ENCODE measurements around the gene CXCL6. TPM values are rescaled to one million over a fixed set of nuclear protein-coding genes. Genes with fewer than 3 reads are reported as not detected.

The CXCL6 gene
- total RNA-seq, 1 donor from 2014 or later, result 0.16 TPM

DNA sequence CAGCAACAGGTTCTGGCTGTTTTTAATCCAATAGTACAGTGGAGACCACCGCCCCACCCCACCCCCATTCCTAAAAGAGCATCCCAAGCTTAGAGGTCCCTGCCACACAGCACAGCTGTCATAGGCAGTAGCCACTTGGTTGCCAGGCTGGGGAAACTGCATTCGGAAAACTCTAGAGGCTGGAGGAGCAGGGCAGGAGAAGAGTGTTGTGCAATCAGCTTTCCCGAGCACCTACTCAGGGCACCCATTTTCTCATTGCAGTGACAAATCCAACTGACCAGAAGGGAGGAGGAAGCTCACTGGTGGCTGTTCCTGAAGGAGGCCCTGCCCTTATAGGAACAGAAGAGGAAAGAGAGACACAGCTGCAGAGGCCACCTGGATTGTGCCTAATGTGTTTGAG is 33.8 kb downstream of the CXCL6 start:
- DNase-seq (ENCODE audit: low spot score in 2 of 2, unreplicated experiment in 2 of 2), result no peak
- Mint-ChIP-seq H3K4me1 (peaks cover 17% of the 10 kb centered on the region), H3K36me3 (no peaks in the 10 kb centered on the region), H3K27ac (no peak overlapping the region), H3K4me3 (peak overlapping the region; percentile 73), H3K9me3 (no peaks in the 10 kb centered on the region), H3K27me3 (ENCODE audit: low read depth) (peaks cover 83% of the 10 kb centered on the region)
- TF ChIP-seq, protein P1, sequence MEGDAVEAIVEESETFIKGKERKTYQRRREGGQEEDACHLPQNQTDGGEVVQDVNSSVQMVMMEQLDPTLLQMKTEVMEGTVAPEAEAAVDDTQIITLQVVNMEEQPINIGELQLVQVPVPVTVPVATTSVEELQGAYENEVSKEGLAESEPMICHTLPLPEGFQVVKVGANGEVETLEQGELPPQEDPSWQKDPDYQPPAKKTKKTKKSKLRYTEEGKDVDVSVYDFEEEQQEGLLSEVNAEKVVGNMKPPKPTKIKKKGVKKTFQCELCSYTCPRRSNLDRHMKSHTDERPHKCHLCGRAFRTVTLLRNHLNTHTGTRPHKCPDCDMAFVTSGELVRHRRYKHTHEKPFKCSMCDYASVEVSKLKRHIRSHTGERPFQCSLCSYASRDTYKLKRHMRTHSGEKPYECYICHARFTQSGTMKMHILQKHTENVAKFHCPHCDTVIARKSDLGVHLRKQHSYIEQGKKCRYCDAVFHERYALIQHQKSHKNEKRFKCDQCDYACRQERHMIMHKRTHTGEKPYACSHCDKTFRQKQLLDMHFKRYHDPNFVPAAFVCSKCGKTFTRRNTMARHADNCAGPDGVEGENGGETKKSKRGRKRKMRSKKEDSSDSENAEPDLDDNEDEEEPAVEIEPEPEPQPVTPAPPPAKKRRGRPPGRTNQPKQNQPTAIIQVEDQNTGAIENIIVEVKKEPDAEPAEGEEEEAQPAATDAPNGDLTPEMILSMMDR (IDR thresholded peaks at IDR 0.05; ENCODE audit: unreplicated experiment), result no peak

DNA sequence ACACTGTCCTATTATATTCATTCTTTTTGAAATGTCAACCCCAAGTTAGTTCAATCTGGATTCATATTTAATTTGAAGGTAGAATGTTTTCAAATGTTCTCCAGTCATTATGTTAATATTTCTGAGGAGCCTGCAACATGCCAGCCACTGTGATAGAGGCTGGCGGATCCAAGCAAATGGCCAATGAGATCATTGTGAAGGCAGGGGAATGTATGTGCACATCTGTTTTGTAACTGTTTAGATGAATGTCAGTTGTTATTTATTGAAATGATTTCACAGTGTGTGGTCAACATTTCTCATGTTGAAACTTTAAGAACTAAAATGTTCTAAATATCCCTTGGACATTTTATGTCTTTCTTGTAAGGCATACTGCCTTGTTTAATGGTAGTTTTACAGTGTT is 34.3 kb downstream of the CXCL6 start:
- Mint-ChIP-seq H3K27me3 (ENCODE audit: low read depth) (peaks cover 79% of the 10 kb centered on the region), H3K27ac (no peak overlapping the region), H3K36me3 (no peaks in the 10 kb centered on the region), H3K4me1 (peaks cover 17% of the 10 kb centered on the region), H3K9me3 (no peaks in the 10 kb centered on the region), H3K4me3 (no peak overlapping the region)
- TF ChIP-seq, protein P1 (IDR thresholded peaks at IDR 0.05; ENCODE audit: unreplicated experiment), result no peak
- DNase-seq (ENCODE audit: low spot score in 2 of 2, unreplicated experiment in 2 of 2), result no peak

DNA sequence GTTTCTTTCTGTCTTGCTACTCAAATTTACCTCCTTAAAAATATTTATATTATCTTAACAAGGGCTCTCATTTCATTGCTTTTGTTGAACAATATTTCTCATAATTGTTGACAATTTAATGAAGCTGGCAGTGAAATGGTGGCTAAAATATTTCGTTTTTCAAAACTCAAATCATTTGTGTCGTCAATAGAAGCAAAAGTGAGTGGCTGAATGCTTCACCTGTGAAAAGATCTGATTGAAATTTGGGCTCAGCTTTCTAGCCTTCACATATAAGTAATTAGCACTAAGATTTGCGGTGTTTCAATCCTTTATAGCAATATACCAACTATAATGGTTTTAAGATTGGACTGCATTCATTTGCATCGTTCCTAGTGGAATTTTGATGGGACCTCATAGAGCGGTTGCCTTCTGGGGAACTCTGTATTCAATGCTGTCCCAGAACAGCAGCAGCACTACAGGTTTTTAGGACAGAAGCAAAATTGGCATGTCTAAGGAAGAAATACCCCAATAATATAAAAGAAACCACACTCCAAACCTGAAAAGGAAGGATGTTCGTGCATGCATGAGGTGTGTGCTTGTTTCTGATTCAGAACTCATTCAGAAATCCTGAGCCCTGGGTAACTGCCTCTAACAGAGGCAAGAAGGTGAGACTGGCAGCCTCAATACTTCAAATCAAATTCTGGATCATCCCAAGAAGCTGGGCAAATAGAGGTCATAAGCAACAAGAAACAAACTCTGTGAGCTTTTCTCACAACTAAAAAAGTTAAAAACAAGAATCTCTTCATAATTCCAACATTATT is 35.2 kb downstream of the CXCL6 start:
- Mint-ChIP-seq H3K4me3 (no peak overlapping the region), H3K27ac (no peak overlapping the region)

DNA sequence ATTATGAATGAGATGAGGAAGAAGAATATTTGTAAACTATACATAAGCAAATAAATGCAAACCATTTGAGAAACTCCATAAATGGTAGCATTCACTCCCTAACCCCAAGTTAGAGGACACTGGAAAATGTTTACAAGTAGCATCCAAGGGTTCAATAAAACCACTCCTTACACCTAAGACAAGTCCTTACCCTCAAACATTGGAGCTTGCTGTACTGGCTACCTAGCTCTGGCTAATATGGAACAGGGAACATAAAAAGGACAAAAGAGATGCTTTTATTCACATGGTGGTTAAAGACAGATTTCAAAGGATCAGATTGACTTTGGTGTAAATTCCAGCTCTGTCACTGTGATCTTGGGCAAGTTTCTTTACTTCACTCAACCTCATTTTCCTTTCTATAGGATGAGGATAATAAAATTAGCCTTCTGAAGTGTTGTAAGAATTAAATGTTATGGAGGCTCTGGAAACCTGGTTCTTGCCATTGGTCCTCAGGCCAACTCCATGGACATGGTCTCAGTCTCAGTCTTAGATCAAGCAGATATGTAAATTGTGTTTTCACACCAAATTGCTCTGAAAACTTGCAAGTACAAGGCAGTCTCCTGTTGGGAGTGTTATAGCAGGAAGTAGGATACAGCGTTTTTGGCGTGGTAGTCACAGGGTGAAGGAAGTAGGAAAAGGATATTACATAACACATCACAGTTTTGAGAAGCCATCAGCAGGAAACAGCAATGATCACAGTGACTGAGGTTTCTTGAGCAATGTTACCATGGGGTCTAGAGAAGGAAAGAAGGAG is 36.0 kb downstream of the CXCL6 start:
- H3K27me3 Mint-ChIP-seq (ENCODE audit: low read depth), result peaks cover 65% of the 10 kb centered on the region
- H3K27ac Mint-ChIP-seq, result no peak overlapping the region
- no peaks in the 10 kb centered on the region for H3K9me3 Mint-ChIP-seq
- H3K4me3 Mint-ChIP-seq, result no peak overlapping the region
- TF ChIP-seq, protein P1 (IDR thresholded peaks at IDR 0.05; ENCODE audit: unreplicated experiment), result no peak
- no peaks in the 10 kb centered on the region for H3K36me3 Mint-ChIP-seq
- peaks cover 17% of the 10 kb centered on the region for H3K4me1 Mint-ChIP-seq
- DNase-seq (ENCODE audit: low spot score in 2 of 2, unreplicated experiment in 2 of 2), result no peak

More for the DNA sequence above, 35.2 kb downstream of the CXCL6 start:
- H3K36me3 Mint-ChIP-seq, result no peaks in the 10 kb centered on the region
- H3K9me3 Mint-ChIP-seq, result no peaks in the 10 kb centered on the region
- no peak for DNase-seq (ENCODE audit: low spot score in 2 of 2, unreplicated experiment in 2 of 2)
- H3K4me1 Mint-ChIP-seq, result peaks cover 17% of the 10 kb centered on the region
- H3K27me3 Mint-ChIP-seq (ENCODE audit: low read depth), result peaks cover 70% of the 10 kb centered on the region
- TF ChIP-seq, protein P1 (IDR thresholded peaks at IDR 0.05; ENCODE audit: unreplicated experiment), result no peak

DNA sequence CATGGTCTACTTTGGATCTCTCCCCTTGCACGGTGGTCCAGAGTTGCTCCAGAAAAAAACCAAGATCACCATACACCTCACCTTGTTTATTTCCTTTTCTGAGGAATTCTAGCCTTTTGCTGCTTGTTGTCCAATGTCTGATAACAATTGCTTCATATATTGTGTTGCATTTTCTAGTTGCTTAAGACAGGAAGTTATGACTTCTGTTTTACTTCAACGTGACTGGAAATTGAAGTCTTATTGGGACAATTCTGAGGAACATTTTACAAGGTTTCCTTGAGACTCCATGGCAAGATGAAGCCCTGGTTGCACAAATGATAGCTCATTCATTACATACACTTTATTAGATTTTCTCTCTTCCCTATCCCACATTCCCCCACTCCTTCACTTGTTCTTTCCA is 37.9 kb downstream of the CXCL6 start:
- H3K9me3 Mint-ChIP-seq, result no peaks in the 10 kb centered on the region
- DNase-seq (ENCODE audit: low spot score in 2 of 2, unreplicated experiment in 2 of 2), result no peak

More for the DNA sequence above, 37.9 kb downstream of the CXCL6 start:
- Mint-ChIP-seq H3K4me3 (no peak overlapping the region), H3K27ac (no peak overlapping the region), H3K36me3 (no peaks in the 10 kb centered on the region), H3K27me3 (ENCODE audit: low read depth) (peaks cover 57% of the 10 kb centered on the region), H3K4me1 (peaks cover 4% of the 10 kb centered on the region)
- TF ChIP-seq, protein P1 (IDR thresholded peaks at IDR 0.05; ENCODE audit: unreplicated experiment), result no peak
